Endothelial cell of umbilical vein (primary cell): ENCODE measurements around the gene ARHGEF7. TPM values are rescaled to one million over a fixed set of nuclear protein-coding genes. Genes with fewer than 3 reads are reported as not detected.

Experiments
- BruUV-seq: library from RNA; stranded (reverse); fragments of 400-500 nt; replicated peaks from 2 replicates; lab custom pipeline; 2021; lab: Mats Ljungman, UMichigan
- CTCF ChIA-PET: fragments of 300-600, 350-600 bp; sonication (Branson Sonifier 250); formaldehyde crosslinking; loops from one replicate; lab custom pipeline; 2021; ENCODE audit warnings: antibody characterized with exemption, inconsistent platforms; lab: Charles Lee
- POLR2A ChIA-PET: fragments of 300-600, 350-600 bp; sonication (Branson Sonifier 250); formaldehyde crosslinking; loops from one replicate; lab custom pipeline; 2021; ENCODE audit warnings: antibody characterized with exemption, inconsistent platforms; lab: Charles Lee
- DNase-seq: peaks from one replicate; pipeline ENCODE4 v3.0.0-alpha.2; 2011; ENCODE audit warnings: low read depth, low spot score
- FAIRE-seq: peaks from 2 replicates; lab custom pipeline; 2011; peaks lifted over from hg19 to GRCh38; lab: Jason Lieb, UNC
- H2AFZ ChIP-seq: 2 replicates; pipeline ENCODE4 v1.6.0; 2012; ENCODE audit warnings: low read depth, low read length, control low read depth, inconsistent platforms
- H3K27ac ChIP-seq: 2 replicates; pipeline ENCODE4 v1.5.1; 2011; ENCODE audit warnings: low read depth, mild to moderate bottlenecking, control low read depth, low read length, moderate library complexity; ENCODE audit not compliant: insufficient read depth
- H3K27me3 ChIP-seq, 2 experiments: 2 replicates each; pipeline versions ENCODE4 v1.6.0 to v1.6.1; 2011; ENCODE audit warnings: low read length in 2 of 2, mixed read lengths in 1 of 2; ENCODE audit not compliant: control insufficient read depth in 2 of 2, insufficient read depth in 2 of 2
- H3K36me3 ChIP-seq, 2 experiments: 2 replicates in 1 of 2; 3 replicates in 1 of 2; pipeline ENCODE4 v1.5.1; 2011; ENCODE audit warnings: low read length in 2 of 2, mild to moderate bottlenecking in 1 of 2, moderate library complexity in 1 of 2; ENCODE audit not compliant: control insufficient read depth in 2 of 2, insufficient read depth in 2 of 2; ENCODE audit errors: extremely low read depth in 1 of 2
- H3K4me1 ChIP-seq: 3 replicates; pipeline ENCODE4 v1.5.1; 2011; ENCODE audit warnings: mild to moderate bottlenecking, low read length; ENCODE audit not compliant: control insufficient read depth, insufficient read depth; ENCODE audit errors: extremely low read depth
- H3K4me2 ChIP-seq: 2 replicates; pipeline ENCODE4 v1.6.1; 2011; ENCODE audit warnings: low read length, control low read depth, mixed read lengths; ENCODE audit not compliant: insufficient read depth
- H3K4me3 ChIP-seq, 3 experiments: fragments of 200-600 bp in 1 of 3; sonication (generic), shearing (Covaris generic) in 1 of 3; replicated peaks in 1 of 3; 2 replicates each; pipeline ENCODE4 v1.5.1; 2011 to 2016; ENCODE audit warnings: control low read depth in 3 of 3, low read length in 3 of 3, mild to moderate bottlenecking in 2 of 3, inconsistent platforms in 1 of 3, low read depth in 1 of 3, moderate library complexity in 1 of 3; ENCODE audit not compliant: insufficient read depth in 1 of 3
- H3K79me2 ChIP-seq: 2 replicates; pipeline ENCODE4 v1.6.0; 2012; ENCODE audit warnings: low read length, inconsistent platforms; ENCODE audit not compliant: control insufficient read depth, insufficient read depth
- H3K9ac ChIP-seq: replicated peaks from 2 replicates; pipeline ENCODE3; 2011; ENCODE audit warnings: low read length, control low read depth; ENCODE audit not compliant: insufficient read depth; ENCODE audit errors: extremely low read depth
- H3K9me1 ChIP-seq: replicated peaks from 3 replicates; pipeline ENCODE4 v1.6.0; 2011; ENCODE audit warnings: mild to moderate bottlenecking, low read length; ENCODE audit not compliant: control insufficient read depth, insufficient read depth; ENCODE audit errors: extremely low read depth
- H3K9me3 ChIP-seq: replicated peaks from 2 replicates; pipeline ENCODE4 v1.5.1; 2012; ENCODE audit warnings: low read length, inconsistent platforms; ENCODE audit not compliant: control insufficient read depth, insufficient read depth
- H4K20me1 ChIP-seq: replicated peaks from 2 replicates; pipeline ENCODE3; 2011; ENCODE audit warnings: mild to moderate bottlenecking, low read length; ENCODE audit not compliant: control insufficient read depth, insufficient read depth; ENCODE audit errors: extremely low read depth
- CTCF ChIP-seq, 2 donors: IDR thresholded peaks; 1 replicate in 1 of 2; 2 replicates in 1 of 2; pipeline ENCODE4 v1.5.1; 2011; ENCODE audit warnings: low read length in 2 of 2, mild to moderate bottlenecking in 2 of 2, moderate library complexity in 2 of 2, control low read depth in 1 of 2, inconsistent platforms in 1 of 2, low read depth in 1 of 2; ENCODE audit not compliant: insufficient read depth in 1 of 2; ENCODE audit errors: extremely low read depth in 1 of 2
- EZH2 ChIP-seq: IDR thresholded peaks from 2 replicates; pipeline ENCODE4 v1.6.1; 2012; ENCODE audit warnings: borderline replicate concordance, low read depth, mild to moderate bottlenecking, moderate library complexity, low read length, inconsistent platforms; ENCODE audit not compliant: severe bottlenecking
- FOS ChIP-seq: IDR thresholded peaks from 2 replicates; pipeline ENCODE4 v1.6.1; 2011; ENCODE audit warnings: mild to moderate bottlenecking, low read length, moderate library complexity, borderline replicate concordance; ENCODE audit not compliant: insufficient read depth
- GATA2 ChIP-seq: IDR thresholded peaks from 2 replicates; pipeline ENCODE4 v1.7.0; 2011; ENCODE audit warnings: low read depth, mild to moderate bottlenecking, moderate library complexity, mixed read lengths, low read length; ENCODE audit not compliant: insufficient read length, insufficient read depth
- JUN ChIP-seq: IDR thresholded peaks from 2 replicates; pipeline ENCODE4 v1.6.1; 2011; ENCODE audit warnings: borderline replicate concordance, low read depth; ENCODE audit not compliant: insufficient read length, insufficient read depth
- MAX ChIP-seq: IDR thresholded peaks from 2 replicates; pipeline ENCODE4 v1.6.1; 2011; ENCODE audit not compliant: insufficient read depth, insufficient read length
- MYC ChIP-seq: IDR thresholded peaks from one replicate; pipeline ENCODE4 v1.6.1; 2011; ENCODE audit warnings: mild to moderate bottlenecking, low read depth, low read length
- POLR2A ChIP-seq: IDR thresholded peaks from 2 replicates; pipeline ENCODE4 v1.6.1; 2012; ENCODE audit warnings: low read depth, mild to moderate bottlenecking, control low read depth, low read length
- POLR2AphosphoS5 ChIP-seq: IDR thresholded peaks from 2 replicates; pipeline ENCODE4 v1.6.1; 2012; ENCODE audit warnings: low read depth, mild to moderate bottlenecking, control low read depth, low read length, moderate library complexity; ENCODE audit not compliant: insufficient read depth
- dilution Hi-C: fragments of 300-500 bp; cut with MboI; formaldehyde crosslinking; loops from one replicate; pipeline ENCODE4 v1.15.0; 2019; ENCODE audit warnings: low sequenced_read_pairs; ENCODE audit not compliant: extremely low pct_ligation_motif_present
- intact Hi-C: fragments of 100-400 bp; cut with micrococcal nuclease; formaldehyde crosslinking; loops from one replicate; pipeline ENCODE4 v1.10.0; 2022
- polyA plus RNA-seq, 4 experiments: library from polyadenylated mRNA; depleted of rRNA in 3 of 4; stranded (reverse) in 3 of 4; unstranded in 1 of 4; fragments of >200 nt; gene quantifications; 2 replicates each; pipeline versions ENCODE4 v1.2.1 to v1.2.3, GENCODE V29; 2011 to 2012; ENCODE audit warnings: missing spikeins in 1 of 4
- total RNA-seq: library from RNA; stranded (reverse); gene quantifications from 2 replicates; pipeline ENCODE4 v1.2.3, GENCODE V29; 2021

ARHGEF7 gene
- total and polyA plus RNA-seq, 2 donors (not counting 3 experiments of a cell fraction or from before 2014, with no cell fraction given), result 94.9 to 155 TPM

GRCh38 chr13:111178402-111178801 is 63.3 kb downstream of the ARHGEF7 start:
- Histone ChIP-seq H3K4me3 (no peak overlapping the region), H3K9ac (peak overlapping the region; percentile 77), H3K79me2 (peaks cover 63% of the 10 kb centered on the region), H3K4me1 (peaks cover 25% of the 10 kb centered on the region), H3K9me1 (no peaks in the 10 kb centered on the region), H2AFZ (no peak overlapping the region), H3K4me2 (no peak overlapping the region), H3K9me3 (no peaks in the 10 kb centered on the region), H3K27me3 (no peaks in the 10 kb centered on the region), H3K27ac (peak overlapping the region; percentile 98), H3K36me3 (peaks cover 0 to under 1% of the 10 kb centered on the region in 2 experiments), H4K20me1 (no peaks in the 10 kb centered on the region)
- CTCF ChIA-PET, result interaction anchor here (1.5 to 1.8 kb wide), 2 partner anchors 9 to 11 kb away, joined by 4 to 5 read pairs; no protein-coding TSS in a partner anchor
- intact Hi-C loops (loop anchor here (10.0 kb wide), 1 partner anchor 464 kb away; the partner anchor contains the start of gene ING1), dilution Hi-C loops (no loop called here)
- no TSS peak for BruUV-seq
- no peak for TF ChIP-seq FOS
- no peak for TF ChIP-seq CTCF (IDR thresholded peaks at IDR 0.05; ENCODE audit: extremely low read depth in 1 of 2, insufficient read depth in 1 of 2, low read depth in 1 of 2, low read length in 2 of 2)
- no peak for TF ChIP-seq MAX
- no peak for TF ChIP-seq JUN
- no peak for TF ChIP-seq GATA2
- TF ChIP-seq POLR2A, result no peak
- no peak for TF ChIP-seq MYC
- no peak for TF ChIP-seq POLR2AphosphoS5
- no peak for TF ChIP-seq EZH2
- FAIRE-seq (no peak), DNase-seq (no peak)
- POLR2A ChIA-PET, result no interaction called here
